ENCODE results near the gene HHLA2. TPM values are rescaled to one million over a fixed set of nuclear protein-coding genes. Genes with fewer than 3 reads are reported as not detected.

The HHLA2 gene
- total RNA-seq, 2 experiments from 2014 or later: 0.36 TPM

GRCh38 chr3:108407886-108408285 is 111.5 kb downstream of the HHLA2 start:
- H3K27ac Mint-ChIP-seq: no peak overlapping the region
- ATAC-seq (ENCODE audit: poor library complexity) (no peak), DNase-seq (no peak)
- H3K27me3 ChIP-seq (ENCODE audit: control insufficient read depth in 1 of 2, insufficient read depth in 2 of 2, low read length in 2 of 2): no peaks in the 10 kb centered on the region
- POLR2A ChIA-PET: no interaction called here
- no peak overlapping the region for H3K27ac ChIP-seq (ENCODE audit: low read depth in 1 of 2, low read length in 2 of 2)
- H3K4me3 ChIP-seq (ENCODE audit: low read length): no peak overlapping the region
- CTCF ChIA-PET: interaction anchor here (1.0 kb wide), 1 partner anchor 254 kb away, joined by 3 read pairs; no protein-coding TSS in a partner anchor
- no peaks in the 10 kb centered on the region for H3K27me3 Mint-ChIP-seq
- H3K36me3 ChIP-seq (ENCODE audit: insufficient read depth, low read length): no peaks in the 10 kb centered on the region
- H3K9me3 Mint-ChIP-seq: no peaks in the 10 kb centered on the region
- intact Hi-C loops (cut with DNase I, micrococcal nuclease): loop anchor here (2.0 to 10.0 kb wide), 7 partner anchors 256 to 1173 kb away; no protein-coding TSS in a partner anchor
- H3K4me3 Mint-ChIP-seq: no peak overlapping the region
- no peak for TF ChIP-seq CTCF (IDR thresholded peaks at IDR 0.05)
- H3K4me1 ChIP-seq (ENCODE audit: insufficient read depth, low read length): no peaks in the 10 kb centered on the region
- H3K9me3 ChIP-seq (ENCODE audit: control insufficient read depth in 1 of 2, insufficient read depth in 1 of 2, low read length in 2 of 2): no peaks in the 10 kb centered on the region
- H3K4me1 Mint-ChIP-seq (ENCODE audit: low read depth): no peaks in the 10 kb centered on the region
- H3K36me3 Mint-ChIP-seq (ENCODE audit: low read depth): no peaks in the 10 kb centered on the region

- H3K36me3 ChIP-seq (ENCODE audit: insufficient read depth, low read length): no peaks in the 10 kb centered on the region
- H3K27me3 ChIP-seq (ENCODE audit: control insufficient read depth in 1 of 2, insufficient read depth in 2 of 2, low read length in 2 of 2): no peaks in the 10 kb centered on the region
- H3K27me3 Mint-ChIP-seq: no peaks in the 10 kb centered on the region
- ATAC-seq (ENCODE audit: poor library complexity): no peak
- intact Hi-C loops (cut with DNase I, micrococcal nuclease): loop anchor here (5.0 to 10.0 kb wide), 6 partner anchors 257 to 734 kb away; no protein-coding TSS in a partner anchor
- no peaks in the 10 kb centered on the region for H3K4me1 Mint-ChIP-seq (ENCODE audit: low read depth)
- no peaks in the 10 kb centered on the region for H3K4me1 ChIP-seq (ENCODE audit: insufficient read depth, low read length)
- H3K4me3 ChIP-seq (ENCODE audit: low read length): no peak overlapping the region
- no peaks in the 10 kb centered on the region for H3K9me3 ChIP-seq (ENCODE audit: control insufficient read depth in 1 of 2, insufficient read depth in 1 of 2, low read length in 2 of 2)
- no peak for DNase-seq
- H3K27ac Mint-ChIP-seq: no peak overlapping the region
- no peaks in the 10 kb centered on the region for H3K9me3 Mint-ChIP-seq
- H3K27ac ChIP-seq (ENCODE audit: low read depth in 1 of 2, low read length in 2 of 2): no peak overlapping the region
- H3K36me3 Mint-ChIP-seq (ENCODE audit: low read depth): no peaks in the 10 kb centered on the region
- H3K4me3 Mint-ChIP-seq: no peak overlapping the region
- no peak for TF ChIP-seq CTCF (IDR thresholded peaks at IDR 0.05)
- CTCF ChIA-PET: no interaction called here
- POLR2A ChIA-PET: interaction anchor here (0.5 kb wide), 1 partner anchor 51 kb away, joined by 3 read pairs; no protein-coding TSS in a partner anchor
These were observed 112.8 kb downstream of the HHLA2 start for GRCh38 chr3:108408883-108409799.

DNA sequence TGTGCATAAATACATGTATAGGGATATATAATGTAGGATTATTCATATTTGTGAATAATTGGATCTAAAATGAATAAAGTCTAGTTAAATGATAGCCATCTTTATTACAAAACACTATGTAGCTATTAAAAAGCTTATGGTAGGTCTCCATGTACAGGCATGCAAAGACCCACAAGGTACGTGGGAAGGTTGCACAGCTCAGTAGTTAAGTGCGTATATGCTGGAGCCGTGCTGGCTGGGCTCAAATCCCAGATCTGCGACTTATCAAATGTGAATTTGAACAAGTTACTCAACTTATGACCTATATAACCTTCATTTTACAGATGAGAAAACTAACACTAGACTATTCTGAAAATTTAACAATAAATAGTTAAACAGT is 113.4 kb downstream of the HHLA2 start:
- no peaks in the 10 kb centered on the region for H3K36me3 Mint-ChIP-seq (ENCODE audit: low read depth)
- no peak for ATAC-seq (ENCODE audit: poor library complexity)
- CTCF ChIA-PET: no interaction called here

More for the DNA sequence above, 113.4 kb downstream of the HHLA2 start:
- intact Hi-C loops (cut with DNase I, micrococcal nuclease): loop anchor here (5.0 to 10.0 kb wide), 6 partner anchors 257 to 735 kb away; no protein-coding TSS in a partner anchor
- no peak overlapping the region for H3K4me3 Mint-ChIP-seq
- H3K4me1 Mint-ChIP-seq (ENCODE audit: low read depth): no peaks in the 10 kb centered on the region
- no peaks in the 10 kb centered on the region for H3K9me3 Mint-ChIP-seq
- POLR2A ChIA-PET: no interaction called here
- Histone ChIP-seq H3K36me3 (ENCODE audit: insufficient read depth, low read length) (no peaks in the 10 kb centered on the region), H3K27ac (ENCODE audit: low read depth in 1 of 2, low read length in 2 of 2) (no peak overlapping the region), H3K4me3 (ENCODE audit: low read length) (no peak overlapping the region), H3K4me1 (ENCODE audit: insufficient read depth, low read length) (no peaks in the 10 kb centered on the region), H3K27me3 (ENCODE audit: control insufficient read depth in 1 of 2, insufficient read depth in 2 of 2, low read length in 2 of 2) (no peaks in the 10 kb centered on the region), H3K9me3 (ENCODE audit: control insufficient read depth in 1 of 2, insufficient read depth in 1 of 2, low read length in 2 of 2) (no peaks in the 10 kb centered on the region)
- no peak for TF ChIP-seq CTCF (IDR thresholded peaks at IDR 0.05)
- DNase-seq: no peak
- H3K27me3 Mint-ChIP-seq: no peaks in the 10 kb centered on the region
- H3K27ac Mint-ChIP-seq: no peak overlapping the region

All from CD4-positive, alpha-beta T cell (primary cell).